Lower leg skin (tissue), 4 donors: ENCODE results near the gene PCBP2. TPM values are rescaled to one million over a fixed set of nuclear protein-coding genes. Genes with fewer than 3 reads are reported as not detected.
"Not testable (repeated sequence)": the region's sequence is repeated elsewhere in the genome, so short reads cannot be mapped to it uniquely, and the experiment has no call there.

ENCODE experiments used
- DNase-seq, 2 donors: peaks; one replicate each; pipeline ENCODE4 v3.0.0-alpha.2; 2019; ENCODE audit warnings: low spot score in 2 of 2
- H3K4me3 ChIP-seq: fragments of 200-600 bp; sonication (generic); 2 replicates; pipeline ENCODE4 v1.5.1; 2017; ENCODE audit warnings: mild to moderate bottlenecking, low read depth; ENCODE audit not compliant: poor library complexity, severe bottlenecking
- POLR2A ChIP-seq, 2 donors: fragments of 450-650 bp; IDR thresholded peaks; one replicate each; pipeline ENCODE4 v1.6.1; 2016 to 2017; ENCODE audit warnings: antibody characterized with exemption in 2 of 2, mild to moderate bottlenecking in 1 of 2, moderate library complexity in 1 of 2
- WGBS, 2 donors: methylation state at CpG; one replicate each; pipeline ENCODE4 v1.1.5; 2018; 5-methylcytosine and 5-hydroxymethylcytosine counted together
- intact Hi-C: fragments of 100-400 bp; cut with DNase I; formaldehyde crosslinking; loops from one replicate; pipeline ENCODE4 v1.15.0; 2023; ENCODE audit warnings: low total_unique reads
- total RNA-seq, 4 donors: library from RNA; depleted of rRNA; stranded (reverse); fragments of >200 nt; gene quantifications; one replicate each; pipeline ENCODE4 v1.1.0, GENCODE V29; 2016
- TF ChIP-seq, protein P1 (sequence below), 3 donors: fragments of 450-650 bp; IDR thresholded peaks; one replicate each; pipeline ENCODE4 v1.5.1; 2016; ENCODE audit warnings: antibody characterized with exemption in 3 of 3, mild to moderate bottlenecking in 3 of 3, moderate library complexity in 2 of 3

Gene PCBP2
- total RNA-seq, 4 donors from 2014 or later = 343 to 507 (median 389) TPM

- WGBS, 2 donors = 70 to 81% methylated on average over 2 of the region's 2 CpGs
- no peak for TF ChIP-seq POLR2A (IDR thresholded peaks at IDR 0.05)
- TF ChIP-seq, protein P1, sequence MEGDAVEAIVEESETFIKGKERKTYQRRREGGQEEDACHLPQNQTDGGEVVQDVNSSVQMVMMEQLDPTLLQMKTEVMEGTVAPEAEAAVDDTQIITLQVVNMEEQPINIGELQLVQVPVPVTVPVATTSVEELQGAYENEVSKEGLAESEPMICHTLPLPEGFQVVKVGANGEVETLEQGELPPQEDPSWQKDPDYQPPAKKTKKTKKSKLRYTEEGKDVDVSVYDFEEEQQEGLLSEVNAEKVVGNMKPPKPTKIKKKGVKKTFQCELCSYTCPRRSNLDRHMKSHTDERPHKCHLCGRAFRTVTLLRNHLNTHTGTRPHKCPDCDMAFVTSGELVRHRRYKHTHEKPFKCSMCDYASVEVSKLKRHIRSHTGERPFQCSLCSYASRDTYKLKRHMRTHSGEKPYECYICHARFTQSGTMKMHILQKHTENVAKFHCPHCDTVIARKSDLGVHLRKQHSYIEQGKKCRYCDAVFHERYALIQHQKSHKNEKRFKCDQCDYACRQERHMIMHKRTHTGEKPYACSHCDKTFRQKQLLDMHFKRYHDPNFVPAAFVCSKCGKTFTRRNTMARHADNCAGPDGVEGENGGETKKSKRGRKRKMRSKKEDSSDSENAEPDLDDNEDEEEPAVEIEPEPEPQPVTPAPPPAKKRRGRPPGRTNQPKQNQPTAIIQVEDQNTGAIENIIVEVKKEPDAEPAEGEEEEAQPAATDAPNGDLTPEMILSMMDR (IDR thresholded peaks at IDR 0.05) = no peak
- intact Hi-C loops = no loop called here
Measured at GRCh38 chr12:53476769-53477209, 24.9 kb downstream of the PCBP2 start.

DNA sequence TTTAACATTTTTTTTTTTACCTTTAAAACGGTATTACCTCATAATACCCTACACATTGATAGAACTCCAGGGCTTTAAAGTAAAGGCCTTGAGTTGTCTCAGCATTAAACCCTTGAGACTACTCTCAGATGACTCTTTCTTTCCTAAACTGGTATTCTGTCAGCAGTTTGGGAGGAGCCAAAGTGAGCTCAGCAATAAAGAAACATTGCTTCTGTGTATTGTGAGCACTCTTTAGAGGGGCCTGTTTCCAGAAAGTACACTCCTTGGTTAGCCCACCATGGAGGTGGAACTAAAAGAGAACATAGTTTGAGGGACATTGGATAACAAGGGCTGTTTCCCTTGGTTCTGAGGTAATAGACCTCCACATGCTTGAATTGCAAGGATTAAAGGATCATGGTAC is 27.0 kb downstream of the PCBP2 start:
- TF ChIP-seq, protein P1 (IDR thresholded peaks at IDR 0.05) = no peak
- no peak for TF ChIP-seq POLR2A (IDR thresholded peaks at IDR 0.05)
- DNase-seq = no peak
- intact Hi-C loops = no loop called here
- WGBS, 2 donors = 32 to 42% methylated on average over 1 of the region's 1 CpG
- no peak overlapping the region for H3K4me3 ChIP-seq

More at GRCh38 chr12:53476769-53477209, 24.9 kb downstream of the PCBP2 start:
- DNase-seq = no peak
- no peak overlapping the region for H3K4me3 ChIP-seq

GRCh38 chr12:53479331-53479730 is 27.4 kb downstream of the PCBP2 start:
- H3K4me3 ChIP-seq = no peak overlapping the region
- intact Hi-C loops = no loop called here
- DNase-seq = no peak
- TF ChIP-seq, protein P1 (IDR thresholded peaks at IDR 0.05) = no peak
- no peak for TF ChIP-seq POLR2A (IDR thresholded peaks at IDR 0.05)
- 75 to 78% methylated on average over 5 of the region's 5 CpGs for WGBS, 2 donors

GRCh38 chr12:53480491-53481442 is 28.9 kb downstream of the PCBP2 start:
- TF ChIP-seq, protein P1 (IDR thresholded peaks at IDR 0.05) = no peak
- TF ChIP-seq POLR2A (IDR thresholded peaks at IDR 0.05) = no peak
- 70 to 75% methylated on average over 12 of the region's 12 CpGs for WGBS, 2 donors
- intact Hi-C loops = no loop called here
- no peak overlapping the region for H3K4me3 ChIP-seq
- DNase-seq = no peak

- DNase-seq, H3K4me3 ChIP-seq, intact Hi-C loops: not testable (repeated sequence)
- 58 to 66% methylated on average over 6 of the region's 6 CpGs for WGBS, 2 donors
Measured at GRCh38 chr12:53481458-53481857, 29.6 kb downstream of the PCBP2 start.

DNA sequence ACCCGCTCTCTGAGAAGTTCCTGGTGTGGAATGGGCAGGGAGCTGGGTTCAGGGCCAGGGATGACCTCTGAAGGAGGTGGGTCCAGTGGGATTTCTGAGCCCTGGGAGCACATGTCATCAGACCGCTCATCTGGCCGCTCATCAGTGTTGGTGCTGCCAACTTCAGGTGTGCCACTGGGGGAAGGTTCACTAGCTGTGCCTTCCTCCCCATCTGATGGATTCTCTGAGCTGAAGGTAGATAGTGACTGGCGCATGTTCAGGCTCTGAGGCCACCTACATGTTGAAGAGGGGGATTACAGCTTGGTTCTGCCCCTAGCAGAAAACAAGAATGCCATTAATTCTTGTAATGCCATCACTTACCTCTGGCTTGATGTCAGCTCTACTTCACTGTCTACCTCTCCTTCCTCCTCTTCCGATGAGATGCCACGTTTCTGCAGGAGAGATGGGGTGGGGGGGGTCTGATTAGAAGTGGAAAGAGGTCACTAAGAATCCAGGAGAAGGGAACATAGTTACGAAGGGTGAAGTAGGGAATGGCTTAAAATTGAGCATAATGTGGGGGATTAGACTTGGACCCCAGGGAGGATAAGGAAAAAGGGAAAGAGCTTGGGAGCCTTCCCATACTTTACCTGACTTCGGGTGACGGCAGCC is 30.2 kb downstream of the PCBP2 start:
- no peak overlapping the region for H3K4me3 ChIP-seq
- intact Hi-C loops = no loop called here
- no peak for DNase-seq
- TF ChIP-seq POLR2A (IDR thresholded peaks at IDR 0.05) = no peak
- TF ChIP-seq, protein P1 (IDR thresholded peaks at IDR 0.05) = no peak
- WGBS, 2 donors = 73 to 77% methylated on average over 9 of the region's 9 CpGs
